Breast epithelium (tissue), 4 donors: Measurements from ENCODE around the gene CXCL14. TPM values are rescaled to one million over a fixed set of nuclear protein-coding genes. Genes with fewer than 3 reads are reported as not detected.

Experiments
- DNase-seq, 2 donors: peaks; one replicate each; pipeline ENCODE4 v3.0.0-alpha.2; 2019; ENCODE audit warnings: low spot score in 2 of 2
- H3K27ac ChIP-seq, 2 donors: fragments of 200-600 bp; sonication (generic) in 1 of 2; one replicate each; pipeline ENCODE4 v1.5.1; 2016 to 2019; ENCODE audit warnings: mild to moderate bottlenecking in 1 of 2
- H3K27me3 ChIP-seq, 2 donors: fragments of 200-600 bp; sonication (generic) in 1 of 2; one replicate each; pipeline versions ENCODE4 v1.5.1 to v1.6.0; 2017 to 2019; ENCODE audit warnings: control low read depth in 1 of 2, mild to moderate bottlenecking in 1 of 2
- H3K36me3 ChIP-seq: fragments of 200-600 bp; one replicate; pipeline ENCODE4 v1.5.1; 2019
- H3K4me1 ChIP-seq, 2 donors: fragments of 200-600 bp; sonication (generic); one replicate each; pipeline ENCODE4 v1.5.1; 2016 to 2019; ENCODE audit warnings: control low read depth in 1 of 2
- H3K4me3 ChIP-seq, 3 donors: fragments of 200-600 bp; sonication (generic); 1 replicate in 2 of 3; 2 replicates in 1 of 3; pipeline ENCODE4 v1.5.1; 2016 to 2019; ENCODE audit warnings: mild to moderate bottlenecking in 3 of 3, moderate library complexity in 2 of 3
- H3K9me3 ChIP-seq, 2 donors: fragments of 200-600 bp; sonication (generic) in 1 of 2; one replicate each; pipeline ENCODE4 v1.5.1; 2016 to 2019; ENCODE audit warnings: control low read depth in 1 of 2
- CTCF ChIP-seq, 3 donors: fragments of 450-650 bp; IDR thresholded peaks; one replicate each; pipeline ENCODE4 v1.5.1; 2016 to 2017; ENCODE audit warnings: antibody characterized with exemption in 3 of 3, mild to moderate bottlenecking in 3 of 3, moderate library complexity in 3 of 3
- POLR2A ChIP-seq: fragments of 450-650 bp; IDR thresholded peaks from one replicate; pipeline ENCODE4 v1.6.1; 2016; ENCODE audit warnings: antibody characterized with exemption, mild to moderate bottlenecking, moderate library complexity
- POLR2AphosphoS5 ChIP-seq, 3 donors: sonication (generic); formaldehyde crosslinking; IDR thresholded peaks; one replicate each; pipeline ENCODE4 v1.6.1; 2017; ENCODE audit warnings: antibody characterized with exemption in 3 of 3
- intact Hi-C: fragments of 100-400 bp; cut with DNase I; formaldehyde crosslinking; loops from one replicate; pipeline ENCODE4 v1.15.1; 2023; ENCODE audit warnings: low total_unique reads
- total RNA-seq, 3 donors: library from RNA; depleted of rRNA; stranded (reverse); fragments of >200 nt; gene quantifications; one replicate each; pipeline ENCODE4 v1.1.0, GENCODE V29; 2016

CXCL14 gene
- total RNA-seq, 3 donors from 2014 or later: 45.5 to 1,054 (median 46.9) TPM

- H3K4me1 ChIP-seq: no peaks in the 10 kb centered on the region
- no peak overlapping the region for H3K4me3 ChIP-seq
- intact Hi-C loops: no loop called here
- H3K36me3 ChIP-seq: no peaks in the 10 kb centered on the region
- DNase-seq: peak; percentile 50 to 79
- no peaks in the 10 kb centered on the region for H3K27me3 ChIP-seq
- no peak for TF ChIP-seq POLR2AphosphoS5 (IDR thresholded peaks at IDR 0.05)
- peak; percentile 25 to 78 (median 63) for TF ChIP-seq CTCF (IDR thresholded peaks at IDR 0.05)
- TF ChIP-seq POLR2A: no peak
- H3K27ac ChIP-seq: peak overlapping the region in 1 of 2 donors; percentile 33
- no peaks in the 10 kb centered on the region for H3K9me3 ChIP-seq
Observed at GRCh38 chr5:135565725-135566421, 12.9 kb downstream of the CXCL14 start.

GRCh38 chr5:135565266-135565665 lies 13.5 kb downstream of the CXCL14 start:
- TF ChIP-seq POLR2AphosphoS5 (IDR thresholded peaks at IDR 0.05) (no peak), POLR2A (no peak), CTCF (IDR thresholded peaks at IDR 0.05) (no peak)
- intact Hi-C loops: no loop called here

GRCh38 chr5:135564331-135564730 lies 14.5 kb downstream of the CXCL14 start:
- H3K27me3 ChIP-seq: peaks cover 0 to 9% of the 10 kb centered on the region in 2 donors
- TF ChIP-seq POLR2AphosphoS5 (IDR thresholded peaks at IDR 0.05): no peak
- TF ChIP-seq POLR2A: no peak
- no peak for TF ChIP-seq CTCF (IDR thresholded peaks at IDR 0.05)
- H3K27ac ChIP-seq: no peak overlapping the region
- no peak for DNase-seq
- H3K36me3 ChIP-seq: no peaks in the 10 kb centered on the region
- H3K4me1 ChIP-seq: no peaks in the 10 kb centered on the region
- H3K4me3 ChIP-seq: no peak overlapping the region
- H3K9me3 ChIP-seq: no peaks in the 10 kb centered on the region
- intact Hi-C loops: no loop called here

More at GRCh38 chr5:135565266-135565665, 13.5 kb downstream of the CXCL14 start:
- Histone ChIP-seq H3K4me3 (no peak overlapping the region), H3K9me3 (no peaks in the 10 kb centered on the region), H3K4me1 (no peaks in the 10 kb centered on the region), H3K27me3 (no peaks in the 10 kb centered on the region), H3K27ac (peak overlapping the region in 1 of 2 donors; percentile 33), H3K36me3 (no peaks in the 10 kb centered on the region)
- no peak for DNase-seq

GRCh38 chr5:135561266-135561665 lies 17.5 kb downstream of the CXCL14 start:
- no peak for DNase-seq
- Histone ChIP-seq H3K4me1 (no peaks in the 10 kb centered on the region), H3K4me3 (no peak overlapping the region), H3K27me3 (peaks cover 0 to 12% of the 10 kb centered on the region in 2 donors), H3K27ac (no peak overlapping the region), H3K9me3 (no peaks in the 10 kb centered on the region), H3K36me3 (no peaks in the 10 kb centered on the region)
- no peak for TF ChIP-seq POLR2AphosphoS5 (IDR thresholded peaks at IDR 0.05)
- TF ChIP-seq POLR2A: no peak
- TF ChIP-seq CTCF (IDR thresholded peaks at IDR 0.05): no peak
- intact Hi-C loops: no loop called here

- Histone ChIP-seq H3K27me3 (peaks cover 0 to 12% of the 10 kb centered on the region in 2 donors), H3K9me3 (no peaks in the 10 kb centered on the region), H3K27ac (no peak overlapping the region), H3K4me3 (no peak overlapping the region), H3K4me1 (no peaks in the 10 kb centered on the region), H3K36me3 (no peaks in the 10 kb centered on the region)
- intact Hi-C loops: no loop called here
- TF ChIP-seq CTCF (IDR thresholded peaks at IDR 0.05) (peak; percentile 49 to 72 (median 60)), POLR2AphosphoS5 (IDR thresholded peaks at IDR 0.05) (no peak), POLR2A (no peak)
- peak; percentile 56 to 72 for DNase-seq
Observed at GRCh38 chr5:135560858-135561257, 17.9 kb downstream of the CXCL14 start.
